Muscle layer of duodenum (tissue), 2 donors: ENCODE measurements around the gene SLIT1.

Experiments used
- H3K27ac ChIP-seq: one replicate; pipeline ENCODE4 v1.7.0; 2013; ENCODE audit warnings: mild to moderate bottlenecking, low read length
- H3K27me3 ChIP-seq: one replicate; pipeline ENCODE4 v1.7.0; 2013; ENCODE audit warnings: low read depth, mild to moderate bottlenecking, control low read depth, low read length
- H3K36me3 ChIP-seq, 2 donors: one replicate each; pipeline ENCODE4 v1.7.0; 2013; ENCODE audit warnings: low read length in 2 of 2, control low read depth in 1 of 2, mild to moderate bottlenecking in 1 of 2; ENCODE audit not compliant: insufficient read depth in 2 of 2, control insufficient read depth in 1 of 2
- H3K4me1 ChIP-seq, 2 donors: one replicate each; pipeline ENCODE4 v1.7.0; 2013; ENCODE audit warnings: low read length in 2 of 2, mild to moderate bottlenecking in 2 of 2, control low read depth in 1 of 2, moderate library complexity in 1 of 2; ENCODE audit not compliant: insufficient read depth in 2 of 2, control insufficient read depth in 1 of 2
- H3K4me3 ChIP-seq, 2 donors: one replicate each; pipeline ENCODE4 v1.7.0; 2013; ENCODE audit warnings: low read length in 2 of 2, low read depth in 1 of 2, mild to moderate bottlenecking in 1 of 2
- H3K9me3 ChIP-seq, 2 donors: one replicate each; pipeline ENCODE4 v1.7.0; 2013; ENCODE audit warnings: low read length in 2 of 2, control low read depth in 1 of 2, mild to moderate bottlenecking in 1 of 2; ENCODE audit not compliant: control insufficient read depth in 1 of 2
- donor health status: healthy.

SLIT1 gene

DNA sequence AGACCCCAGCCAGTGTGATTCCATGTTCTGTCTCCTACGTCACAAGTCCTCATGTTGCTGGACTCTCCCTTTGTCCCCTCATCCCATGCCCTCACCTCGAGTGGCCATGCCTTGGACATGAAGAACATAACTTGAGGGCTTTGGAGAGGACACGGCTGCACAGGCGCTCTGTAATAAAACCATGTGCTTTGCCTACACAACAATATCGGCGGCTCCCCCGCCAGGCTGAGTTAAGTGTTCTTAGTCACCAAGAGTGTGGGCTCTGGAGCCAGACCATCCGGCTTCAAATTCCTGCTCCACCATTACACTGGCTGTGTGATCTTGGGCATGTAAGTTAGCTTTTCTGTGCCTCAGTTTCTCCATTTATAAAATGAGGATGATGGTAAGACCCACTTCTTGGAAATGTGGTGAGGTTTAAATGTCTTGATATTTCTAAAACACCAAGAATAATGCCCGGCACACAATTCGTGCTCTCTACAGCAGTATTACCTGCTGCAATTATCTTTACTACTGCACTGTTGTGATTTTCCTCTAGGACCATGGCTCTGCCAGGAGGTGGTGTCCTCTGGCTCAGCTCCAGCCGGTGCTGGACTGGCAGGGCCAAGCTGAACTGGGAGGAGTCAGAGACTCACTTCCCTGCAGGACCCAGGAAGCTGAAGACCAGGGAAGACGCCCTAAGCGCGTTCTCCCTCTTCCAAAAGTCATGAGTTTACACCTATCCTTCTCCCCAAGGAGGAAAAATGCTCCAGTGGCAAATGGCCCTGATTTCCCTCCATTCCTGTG is 15.7 kb downstream of the SLIT1 start:
- Histone ChIP-seq H3K27me3 (no peaks in the 10 kb centered on the region), H3K4me1 (no peaks in the 10 kb centered on the region), H3K9me3 (no peaks in the 10 kb centered on the region), H3K27ac (no peak overlapping the region), H3K4me3 (peak overlapping the region in 1 of 2 donors; percentile 11), H3K36me3 (no peaks in the 10 kb centered on the region)

DNA sequence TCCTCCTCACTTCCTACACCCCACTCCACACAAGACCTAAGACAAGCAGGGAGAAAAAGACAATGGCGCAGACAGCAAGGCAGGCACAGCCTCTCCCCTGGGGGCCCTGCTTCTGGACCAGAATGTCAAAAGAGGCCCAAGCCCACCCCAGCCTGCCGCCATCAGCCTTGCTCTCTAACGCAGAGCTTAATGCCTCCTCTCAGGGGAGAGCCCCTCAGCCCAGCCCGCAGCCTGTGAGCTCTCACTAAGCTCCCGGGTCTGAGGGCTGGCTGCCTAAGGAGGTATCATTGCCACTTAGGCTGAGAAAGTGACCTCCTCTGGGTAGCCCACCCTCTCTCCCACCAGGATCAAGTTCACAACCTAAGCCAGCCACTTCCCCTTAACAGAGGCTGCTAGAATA is 16.7 kb downstream of the SLIT1 start:
- no peaks in the 10 kb centered on the region for H3K36me3 ChIP-seq
- H3K4me3 ChIP-seq = no peak overlapping the region
- no peaks in the 10 kb centered on the region for H3K9me3 ChIP-seq
- no peaks in the 10 kb centered on the region for H3K4me1 ChIP-seq
- H3K27me3 ChIP-seq = no peaks in the 10 kb centered on the region
- H3K27ac ChIP-seq = no peak overlapping the region

DNA sequence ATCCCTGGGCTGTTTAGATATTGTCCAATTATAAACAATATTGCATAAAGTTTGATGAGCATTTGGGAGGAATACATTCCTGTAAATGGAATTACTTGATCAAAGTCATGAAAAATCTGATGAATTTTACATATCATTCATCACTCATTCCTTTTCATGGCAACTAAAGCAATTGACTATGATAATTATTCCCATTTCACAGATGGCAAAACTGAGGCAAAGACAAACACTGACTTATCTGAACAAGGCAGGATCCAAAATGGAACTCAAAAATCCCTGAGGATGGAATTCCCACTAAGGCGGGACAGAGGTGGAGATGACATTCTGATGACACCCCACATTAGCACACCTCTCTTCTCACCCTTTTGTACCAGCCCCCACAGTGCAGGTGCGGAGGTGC is 17.1 kb downstream of the SLIT1 start:
- H3K27ac ChIP-seq = no peak overlapping the region
- no peak overlapping the region for H3K4me3 ChIP-seq
- no peaks in the 10 kb centered on the region for H3K4me1 ChIP-seq
- no peaks in the 10 kb centered on the region for H3K36me3 ChIP-seq
- H3K9me3 ChIP-seq = no peaks in the 10 kb centered on the region
- no peaks in the 10 kb centered on the region for H3K27me3 ChIP-seq

DNA sequence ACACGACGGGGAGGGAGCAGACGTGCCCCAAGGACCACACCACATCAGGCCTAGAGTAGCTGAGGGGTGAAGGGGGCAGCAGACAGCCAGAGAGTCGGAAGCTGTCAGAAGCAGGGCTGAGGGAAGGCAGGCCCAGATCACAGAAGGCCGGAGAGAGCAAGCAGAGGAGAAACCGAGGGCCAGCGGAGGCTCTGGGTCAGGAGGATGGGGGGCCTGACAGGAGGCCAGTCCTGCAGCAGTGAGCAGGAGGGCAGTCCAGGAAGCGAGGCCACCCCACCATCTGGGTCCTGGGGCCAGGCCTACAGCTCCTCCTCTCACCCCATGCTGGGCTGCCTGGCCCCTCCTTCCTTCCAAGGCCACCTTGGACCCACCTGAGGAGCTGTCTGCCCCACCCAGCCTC is 20.3 kb downstream of the SLIT1 start:
- Histone ChIP-seq H3K9me3 (no peaks in the 10 kb centered on the region), H3K27ac (no peak overlapping the region), H3K36me3 (no peaks in the 10 kb centered on the region), H3K27me3 (no peaks in the 10 kb centered on the region), H3K4me1 (no peaks in the 10 kb centered on the region), H3K4me3 (no peak overlapping the region)

GRCh38 chr10:97163781-97164501 is 21.8 kb downstream of the SLIT1 start:
- Histone ChIP-seq H3K9me3 (no peaks in the 10 kb centered on the region), H3K4me1 (no peaks in the 10 kb centered on the region), H3K4me3 (no peak overlapping the region), H3K36me3 (no peaks in the 10 kb centered on the region), H3K27me3 (no peaks in the 10 kb centered on the region), H3K27ac (no peak overlapping the region)

- no peaks in the 10 kb centered on the region for H3K27me3 ChIP-seq
- H3K4me3 ChIP-seq = no peak overlapping the region
- no peak overlapping the region for H3K27ac ChIP-seq
- H3K9me3 ChIP-seq = no peaks in the 10 kb centered on the region
- no peaks in the 10 kb centered on the region for H3K36me3 ChIP-seq
- H3K4me1 ChIP-seq = no peaks in the 10 kb centered on the region
Observed at GRCh38 chr10:97163181-97163580, 22.6 kb downstream of the SLIT1 start.

- Histone ChIP-seq H3K9me3 (no peaks in the 10 kb centered on the region), H3K4me3 (no peak overlapping the region), H3K27ac (no peak overlapping the region), H3K27me3 (no peaks in the 10 kb centered on the region), H3K4me1 (no peaks in the 10 kb centered on the region), H3K36me3 (no peaks in the 10 kb centered on the region)
Observed at GRCh38 chr10:97159646-97160305, 26.0 kb downstream of the SLIT1 start.

GRCh38 chr10:97157578-97158095 is 28.1 kb downstream of the SLIT1 start:
- Histone ChIP-seq H3K27me3 (no peaks in the 10 kb centered on the region), H3K9me3 (no peaks in the 10 kb centered on the region), H3K4me3 (no peak overlapping the region), H3K36me3 (no peaks in the 10 kb centered on the region), H3K27ac (no peak overlapping the region), H3K4me1 (no peaks in the 10 kb centered on the region)

DNA sequence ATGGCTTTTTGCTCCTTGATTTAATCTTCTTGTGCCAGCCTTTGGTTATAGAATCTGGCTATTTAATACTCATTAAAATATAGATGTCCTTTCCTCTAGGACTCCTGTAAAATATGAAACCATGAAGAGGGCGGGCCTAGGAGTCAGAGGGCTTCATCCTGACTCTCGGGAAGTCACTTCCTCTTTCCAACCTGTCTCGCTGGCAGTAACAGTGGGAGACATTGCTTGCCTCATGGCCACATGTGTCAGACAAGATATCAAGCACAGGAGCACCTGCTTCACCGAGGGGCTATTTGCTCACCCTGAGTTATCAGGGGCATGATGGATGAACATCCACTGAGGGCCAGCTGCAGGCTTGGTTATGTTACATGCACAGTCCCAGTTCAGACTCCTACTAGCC is 31.0 kb downstream of the SLIT1 start:
- Histone ChIP-seq H3K4me3 (no peak overlapping the region), H3K36me3 (no peaks in the 10 kb centered on the region), H3K9me3 (no peaks in the 10 kb centered on the region), H3K4me1 (no peaks in the 10 kb centered on the region), H3K27me3 (no peaks in the 10 kb centered on the region), H3K27ac (no peak overlapping the region)

GRCh38 chr10:97154162-97154561 is 31.6 kb downstream of the SLIT1 start:
- no peak overlapping the region for H3K4me3 ChIP-seq
- no peaks in the 10 kb centered on the region for H3K36me3 ChIP-seq
- H3K9me3 ChIP-seq = no peaks in the 10 kb centered on the region
- no peaks in the 10 kb centered on the region for H3K27me3 ChIP-seq
- no peaks in the 10 kb centered on the region for H3K4me1 ChIP-seq
- no peak overlapping the region for H3K27ac ChIP-seq

DNA sequence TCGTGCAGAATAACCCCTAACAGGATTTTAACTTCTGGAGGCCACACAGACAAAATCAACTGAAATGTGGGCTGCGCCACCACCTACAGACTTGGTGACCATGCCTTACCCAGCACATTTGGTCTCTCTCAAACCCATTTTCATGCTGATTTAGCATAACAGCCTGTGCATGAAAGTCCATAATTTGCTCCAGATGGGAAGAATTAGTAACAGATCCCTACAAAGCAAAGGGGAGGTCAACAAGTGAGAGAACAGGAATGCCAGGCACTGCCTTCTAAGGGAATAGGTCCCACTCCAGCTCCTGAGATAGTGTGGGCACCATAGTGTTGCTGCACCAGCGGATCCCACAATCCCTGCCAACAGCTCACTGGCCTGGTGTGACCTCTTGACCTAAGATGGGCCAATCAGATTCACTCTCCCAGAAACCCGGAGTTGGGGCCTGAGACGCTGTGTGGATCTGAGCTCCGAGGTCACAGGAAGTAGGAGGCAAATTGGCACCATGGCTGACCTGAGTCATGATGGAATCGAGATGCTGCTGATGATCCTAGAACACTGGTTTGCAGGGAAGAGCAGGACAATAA is 32.4 kb downstream of the SLIT1 start:
- Histone ChIP-seq H3K36me3 (no peaks in the 10 kb centered on the region), H3K27ac (no peak overlapping the region), H3K9me3 (no peaks in the 10 kb centered on the region), H3K27me3 (no peaks in the 10 kb centered on the region), H3K4me3 (no peak overlapping the region), H3K4me1 (no peaks in the 10 kb centered on the region)
